Spinal cord (tissue), 10 donors: Measurements from ENCODE around the gene PRSS33. TPM values are rescaled to one million over a fixed set of nuclear protein-coding genes. Genes with fewer than 3 reads are reported as not detected.

Source experiments
- DNase-seq, 6 donors: peaks; one replicate each; pipeline versions ENCODE4 v3.0.0 to v3.0.0-alpha.2; 2013 to 2015; ENCODE audit warnings: low spot score in 6 of 6, low read depth in 4 of 6
- H3K27ac ChIP-seq: one replicate; pipeline ENCODE4 v1.5.1; 2013; ENCODE audit warnings: low read depth, low read length, control low read depth
- H3K27me3 ChIP-seq: one replicate; pipeline ENCODE4 v1.6.1; 2013; ENCODE audit warnings: low read length; ENCODE audit not compliant: control insufficient read depth, insufficient read depth
- H3K36me3 ChIP-seq: one replicate; pipeline ENCODE4 v1.6.1; 2013; ENCODE audit warnings: low read length; ENCODE audit not compliant: control insufficient read depth, insufficient read depth
- H3K4me1 ChIP-seq: one replicate; pipeline ENCODE4 v1.6.1; 2013; ENCODE audit warnings: low read length; ENCODE audit not compliant: control insufficient read depth, insufficient read depth
- H3K4me3 ChIP-seq: one replicate; pipeline ENCODE4 v1.5.1; 2013; ENCODE audit warnings: low read depth, low read length, control low read depth
- H3K9me3 ChIP-seq: one replicate; pipeline ENCODE4 v1.6.1; 2013; ENCODE audit warnings: low read length; ENCODE audit not compliant: control insufficient read depth, insufficient read depth
- WGBS: methylation state at CpG from one replicate; pipeline ENCODE4 v1.1.5; 2013; ENCODE audit warnings: missing lambda C conversion rate; ENCODE audit not compliant: insufficient coverage; 5-methylcytosine and 5-hydroxymethylcytosine counted together
- polyA plus RNA-seq, 2 donors: library from polyadenylated mRNA; unstranded; fragments of 120-200 nt; gene quantifications; one replicate each; pipeline ENCODE4 v1.2.1, GENCODE V29; 2013; ENCODE audit not compliant: insufficient read length in 2 of 2
- small RNA-seq: library from RNA; depleted of rRNA; stranded (forward); fragments of <200 nt; gene quantifications from one replicate; pipeline ENCODE3, GENCODE V24; 2014; ENCODE audit warnings: low replicate concordance
- total RNA-seq, 2 donors: library from RNA; depleted of rRNA in 1 of 2; stranded (reverse); fragments of 120-200 nt in 1 of 2; fragments of >200 nt in 1 of 2; gene quantifications; one replicate each; pipeline versions ENCODE4 v1.2.3 to v1.2.4, GENCODE V29; 2013 to 2014
- donor health status: healthy.

PRSS33 gene
- total and polyA plus RNA-seq, 4 donors, result 0.17 to 0.24 (median 0.21) TPM; not detected in 1

- H3K27me3 ChIP-seq, result no peaks in the 10 kb centered on the region
- WGBS, result 55% methylated on average over 3 of the region's 5 CpGs
Observed at GRCh38 chr16:2737238-2737605, 50.1 kb downstream of the PRSS33 start.

GRCh38 chr16:2736476-2737237, 50.7 kb downstream of the PRSS33 start:
- Histone ChIP-seq H3K9me3 (no peaks in the 10 kb centered on the region), H3K27me3 (no peaks in the 10 kb centered on the region), H3K27ac (no peak overlapping the region), H3K36me3 (no peaks in the 10 kb centered on the region), H3K4me1 (no peaks in the 10 kb centered on the region), H3K4me3 (no peak overlapping the region)
- DNase-seq, result no peak
- WGBS, result 92% methylated on average over 10 of the region's 11 CpGs

More at GRCh38 chr16:2737238-2737605, 50.1 kb downstream of the PRSS33 start:
- DNase-seq, result no peak
- no peak overlapping the region for H3K4me3 ChIP-seq
- no peaks in the 10 kb centered on the region for H3K36me3 ChIP-seq
- H3K9me3 ChIP-seq, result no peaks in the 10 kb centered on the region
- no peak overlapping the region for H3K27ac ChIP-seq
- H3K4me1 ChIP-seq, result no peaks in the 10 kb centered on the region

GRCh38 chr16:2734844-2735515, 52.4 kb downstream of the PRSS33 start:
- Histone ChIP-seq H3K27ac (no peak overlapping the region), H3K36me3 (no peaks in the 10 kb centered on the region), H3K9me3 (no peaks in the 10 kb centered on the region), H3K27me3 (no peaks in the 10 kb centered on the region), H3K4me3 (no peak overlapping the region), H3K4me1 (no peaks in the 10 kb centered on the region)
- WGBS, result 85% methylated on average over 5 of the region's 10 CpGs
- DNase-seq, result no peak

Small RNA genes within 50 kb of the gene (small RNA-seq; reads per million reads assigned to genes)
- not detected for gene SNORA3C

Other genes with a start within 250 kb of the PRSS33 start
- 10 to 100 TPM; 31.7 to 37.6 TPM for gene PDPK1, start 249.5 kb downstream of the PRSS33 start, total RNA-seq
- 10 to 100 TPM; 37.6 to 43.1 TPM for gene PDPK1, start 249.5 kb downstream of the PRSS33 start, polyA plus RNA-seq
- gene KCTD5, start 105.0 kb downstream of the PRSS33 start, total RNA-seq, result 10 to 100 TPM; 17.4 to 25.7 TPM
- 10 to 100 TPM; 42.4 to 44.3 TPM for gene KCTD5, start 105.0 kb downstream of the PRSS33 start, polyA plus RNA-seq
- 1 to 10 TPM; 2.1 to 2.5 TPM for gene PRSS27, start 67.3 kb downstream of the PRSS33 start, total RNA-seq
- 10 to 100 TPM in 1 of 2 donors, 1 to 10 TPM in 1; 9.7 to 11.5 TPM for gene PRSS27, start 67.3 kb downstream of the PRSS33 start, polyA plus RNA-seq
- 100 to 1,000 TPM; 105 to 159 TPM for gene SRRM2, start 34.9 kb downstream of the PRSS33 start, total RNA-seq
- 100 to 1,000 TPM; 494 to 610 TPM for gene SRRM2, start 34.9 kb downstream of the PRSS33 start, polyA plus RNA-seq
- gene ELOB, start 10.3 kb downstream of the PRSS33 start, total RNA-seq, result 100 to 1,000 TPM; 136 to 660 TPM
- gene ELOB, start 10.3 kb downstream of the PRSS33 start, polyA plus RNA-seq, result 100 to 1,000 TPM; 480 to 554 TPM
- not detected for gene PRSS41, start 10.9 kb upstream of the PRSS33 start, total RNA-seq
- not detected for gene PRSS41, start 10.9 kb upstream of the PRSS33 start, polyA plus RNA-seq
- gene PRSS21, start 29.7 kb upstream of the PRSS33 start, total RNA-seq, result under 1 TPM in 1 of 2 donors, not detected in 1; 0.28 TPM
- gene PRSS21, start 29.7 kb upstream of the PRSS33 start, polyA plus RNA-seq, result not detected
- gene ZG16B, start 42.7 kb upstream of the PRSS33 start, total RNA-seq, result 1 to 10 TPM in 1 of 2 donors, under 1 TPM in 1; 0.59 to 2.4 TPM
- gene ZG16B, start 42.7 kb upstream of the PRSS33 start, polyA plus RNA-seq, result under 1 TPM; 0.32 TPM
- not detected for gene PRSS22, start 70.6 kb upstream of the PRSS33 start, total RNA-seq
- under 1 TPM in 1 of 2 donors, not detected in 1; 0.17 TPM for gene PRSS22, start 70.6 kb upstream of the PRSS33 start, polyA plus RNA-seq
- 10 to 100 TPM; 28.1 to 63.1 TPM for gene FLYWCH2, start 95.7 kb upstream of the PRSS33 start, total RNA-seq
- 10 to 100 TPM; 59.7 to 61.8 TPM for gene FLYWCH2, start 95.7 kb upstream of the PRSS33 start, polyA plus RNA-seq
- gene FLYWCH1, start 124.4 kb upstream of the PRSS33 start, total RNA-seq, result 10 to 100 TPM; 17.5 to 18.2 TPM
- gene FLYWCH1, start 124.4 kb upstream of the PRSS33 start, polyA plus RNA-seq, result 10 to 100 TPM; 55.9 TPM
- gene KREMEN2, start 176.7 kb upstream of the PRSS33 start, total RNA-seq, result under 1 TPM; 0.17 to 0.20 TPM
- gene KREMEN2, start 176.7 kb upstream of the PRSS33 start, polyA plus RNA-seq, result 1 to 10 TPM; 1.4 to 1.6 TPM
- gene PAQR4, start 181.8 kb upstream of the PRSS33 start, total RNA-seq, result 10 to 100 TPM; 22.6 to 26.4 TPM
- 10 to 100 TPM; 74.0 to 82.4 TPM for gene PAQR4, start 181.8 kb upstream of the PRSS33 start, polyA plus RNA-seq
- gene PKMYT1, start 192.9 kb upstream of the PRSS33 start, total RNA-seq, result 1 to 10 TPM; 3.1 to 7.2 TPM
- 10 to 100 TPM; 20.0 to 32.6 TPM for gene PKMYT1, start 192.9 kb upstream of the PRSS33 start, polyA plus RNA-seq
- under 1 TPM; 0.06 to 0.20 TPM for gene CLDN9, start 225.4 kb upstream of the PRSS33 start, total RNA-seq
- gene CLDN9, start 225.4 kb upstream of the PRSS33 start, polyA plus RNA-seq, result under 1 TPM; 0.36 to 0.38 TPM
- under 1 TPM in 1 of 2 donors, not detected in 1; 0.28 TPM for gene CLDN6, start 230.6 kb upstream of the PRSS33 start, total RNA-seq
- gene CLDN6, start 230.6 kb upstream of the PRSS33 start, polyA plus RNA-seq, result 1 to 10 TPM in 1 of 2 donors, under 1 TPM in 1; 0.43 to 1.0 TPM
- gene TNFRSF12A, start 232.8 kb upstream of the PRSS33 start, total RNA-seq, result 1 to 10 TPM; 5.8 to 9.9 TPM
- 1 to 10 TPM; 4.5 to 6.7 TPM for gene TNFRSF12A, start 232.8 kb upstream of the PRSS33 start, polyA plus RNA-seq
- 10 to 100 TPM; 20.4 to 66.2 TPM for gene HCFC1R1, start 236.4 kb upstream of the PRSS33 start, total RNA-seq
- 100 to 1,000 TPM; 155 to 161 TPM for gene HCFC1R1, start 236.4 kb upstream of the PRSS33 start, polyA plus RNA-seq
- 10 to 100 TPM in 1 of 2 donors, 1 to 10 TPM in 1; 7.2 to 12.5 TPM for gene THOC6, start 236.5 kb upstream of the PRSS33 start, total RNA-seq
- gene THOC6, start 236.5 kb upstream of the PRSS33 start, polyA plus RNA-seq, result 10 to 100 TPM; 16.8 to 18.7 TPM
- gene BICDL2, start 249.4 kb upstream of the PRSS33 start, total RNA-seq, result under 1 TPM; 0.06 to 0.10 TPM
- under 1 TPM; 0.38 to 0.39 TPM for gene BICDL2, start 249.4 kb upstream of the PRSS33 start, polyA plus RNA-seq